Loucy (cell line): Measurements from ENCODE around the gene LCN10.

Experiments used
- CTCF ChIP-seq: fragments of 200-600 bp; sonication (generic); conservative IDR thresholded peaks from 2 replicates; pipeline ENCODE4 v1.5.1; 2014; ENCODE audit warnings: mild to moderate bottlenecking, antibody characterized with exemption, low read length
- EZH2phosphoT487 ChIP-seq: fragments of 200-600 bp; IDR thresholded peaks from 2 replicates; pipeline ENCODE4 v1.6.1; 2018; ENCODE audit warnings: antibody characterized with exemption, mild to moderate bottlenecking, moderate library complexity, borderline replicate concordance

GRCh38 chr9:136698635-136699246 lies 44.0 kb downstream of the LCN10 start:
- no peak for TF ChIP-seq CTCF
- TF ChIP-seq EZH2phosphoT487 = no peak
